22Rv1 (cell line): ENCODE results near the gene PRSS23.
"Not testable (repeated sequence)": the region's sequence is repeated elsewhere in the genome, so short reads cannot be mapped to it uniquely, and the experiment has no call there.

ENCODE experiments used
- CTCF ChIP-seq: fragments of 450-650 bp; IDR thresholded peaks from 2 replicates; pipeline ENCODE4 v1.5.1; 2017; ENCODE audit warnings: mild to moderate bottlenecking
- ZFX ChIP-seq: fragments of 450-650 bp; IDR thresholded peaks from 2 replicates; pipeline ENCODE4 v1.6.1; 2017; ENCODE audit warnings: antibody characterized with exemption, borderline replicate concordance

GRCh38 chr11:86834376-86834775 is 34.0 kb downstream of the PRSS23 start:
- TF ChIP-seq CTCF, ZFX: not testable (repeated sequence)
